ENCODE measurements around the gene TSHZ3.

The TSHZ3 gene

DNA sequence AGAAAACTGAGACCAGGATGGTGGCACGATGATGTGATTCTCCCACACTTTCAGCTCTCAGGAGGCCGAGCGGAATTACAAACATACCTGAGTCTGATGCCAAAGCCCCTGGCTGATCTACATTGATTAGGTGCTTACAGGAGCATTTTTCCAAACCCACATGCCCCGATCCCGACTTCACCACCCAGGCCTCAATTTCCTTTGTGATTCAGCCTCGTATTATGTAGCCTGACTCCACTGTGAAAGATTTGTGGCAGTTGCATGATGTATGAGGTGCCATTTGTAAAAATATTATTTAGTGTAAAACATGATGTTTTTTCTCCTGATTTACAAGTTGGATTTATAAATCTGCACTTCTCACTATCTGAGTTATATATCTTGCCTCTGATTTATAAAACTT lies 118.0 kb downstream of the TSHZ3 start:
- no peak for DNase-seq (ENCODE audit: low read depth in 2 of 2)

DNA sequence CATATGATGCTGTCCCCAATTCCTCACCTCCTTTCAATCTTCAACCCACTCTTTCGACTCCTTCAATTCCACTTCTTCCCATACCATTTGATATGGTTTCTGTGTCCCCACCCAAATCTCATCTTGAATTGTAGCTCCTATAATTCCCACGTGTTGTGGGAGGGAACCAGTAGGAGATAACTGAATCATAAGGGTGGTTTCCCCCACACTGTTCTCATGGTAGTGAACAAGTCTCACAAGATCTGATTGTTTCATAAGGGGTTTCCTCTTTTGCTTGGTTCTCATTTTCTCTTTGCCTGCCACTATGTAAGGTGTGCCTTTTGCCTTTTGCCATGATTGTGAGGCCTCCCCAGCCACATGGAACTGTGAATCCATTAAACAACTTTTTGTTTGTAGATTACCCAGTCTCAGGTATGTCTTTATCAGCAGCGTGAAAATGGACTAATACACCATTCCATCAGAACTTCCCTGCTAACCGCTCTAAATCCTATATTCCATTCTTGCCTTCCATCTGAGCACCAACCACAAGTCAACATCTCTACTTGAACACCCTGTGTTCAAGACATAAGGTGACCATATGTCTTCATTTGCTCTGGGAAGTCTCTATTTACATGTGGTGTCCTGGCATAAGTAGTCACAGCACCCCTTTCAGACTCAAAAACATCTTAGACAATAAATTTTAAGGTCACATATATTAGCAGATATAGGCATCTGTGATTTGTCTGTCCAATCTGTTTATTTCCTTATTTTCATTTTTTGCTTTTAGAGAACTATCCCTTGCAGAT lies 122.9 kb downstream of the TSHZ3 start:
- no peak for DNase-seq (ENCODE audit: low read depth in 2 of 2)
